ENCODE data around the gene HEATR3. TPM values are rescaled to one million over a fixed set of nuclear protein-coding genes. Genes with fewer than 3 reads are reported as not detected.
"Not testable (repeated sequence)": the region's sequence is repeated elsewhere in the genome, so short reads cannot be mapped to it uniquely, and the experiment has no call there.

The HEATR3 gene
- total RNA-seq, 2 experiments from 2014 or later: 21.5 to 21.6 TPM

GRCh38 chr16:50123417-50123816 lies 57.6 kb downstream of the HEATR3 start:
- Mint-ChIP-seq H3K36me3 (ENCODE audit: low read depth) (no peaks in the 10 kb centered on the region), H3K4me3 (no peak overlapping the region), H3K9me3 (no peaks in the 10 kb centered on the region), H3K27me3 (no peaks in the 10 kb centered on the region), H3K27ac (no peak overlapping the region), H3K4me1 (peaks cover 44% of the 10 kb centered on the region)
- ChIA-PET CTCF (no interaction called here), POLR2A (no interaction called here)
- no peak for DNase-seq

- CTCF ChIA-PET: no interaction called here
Measured at GRCh38 chr16:50124769-50125168, 59.0 kb downstream of the HEATR3 start.

GRCh38 chr16:50126183-50126582 lies 60.4 kb downstream of the HEATR3 start:
- H3K4me3 Mint-ChIP-seq: no peak overlapping the region
- H3K4me1 Mint-ChIP-seq: peaks cover 24% of the 10 kb centered on the region
- DNase-seq: no peak
- H3K9me3 Mint-ChIP-seq: no peaks in the 10 kb centered on the region
- no peak overlapping the region for H3K27ac Mint-ChIP-seq
- ChIA-PET CTCF (no interaction called here), POLR2A (no interaction called here)
- H3K36me3 Mint-ChIP-seq (ENCODE audit: low read depth): no peaks in the 10 kb centered on the region
- no peaks in the 10 kb centered on the region for H3K27me3 Mint-ChIP-seq

More at GRCh38 chr16:50124769-50125168, 59.0 kb downstream of the HEATR3 start:
- H3K9me3 Mint-ChIP-seq: no peaks in the 10 kb centered on the region
- DNase-seq: no peak
- H3K4me3 Mint-ChIP-seq: no peak overlapping the region
- no peak overlapping the region for H3K27ac Mint-ChIP-seq
- peaks cover 38% of the 10 kb centered on the region for H3K4me1 Mint-ChIP-seq
- POLR2A ChIA-PET: interaction anchor here (0.7 kb wide), 1 partner anchor 26 kb away, joined by 4 read pairs; no protein-coding TSS in a partner anchor
- no peaks in the 10 kb centered on the region for H3K36me3 Mint-ChIP-seq (ENCODE audit: low read depth)
- H3K27me3 Mint-ChIP-seq: no peaks in the 10 kb centered on the region

GRCh38 chr16:50132571-50132970 lies 66.8 kb downstream of the HEATR3 start:
- H3K4me3 Mint-ChIP-seq; H3K4me1 Mint-ChIP-seq; H3K27me3 Mint-ChIP-seq; DNase-seq; POLR2A ChIA-PET; H3K36me3 Mint-ChIP-seq (ENCODE audit: low read depth); H3K9me3 Mint-ChIP-seq; H3K27ac Mint-ChIP-seq: not testable (repeated sequence)
- CTCF ChIA-PET: interaction anchor here (0.5 to 2.1 kb wide), 5 partner anchors 14 to 230 kb away, joined by 3 to 4 read pairs (median 4); no protein-coding TSS in a partner anchor

- ChIA-PET CTCF (interaction anchor here (0.5 to 2.1 kb wide), 3 partner anchors 14 to 229 kb away, joined by 3 to 7 read pairs (median 4); no protein-coding TSS in a partner anchor), POLR2A (no interaction called here)
- no peak overlapping the region for H3K27ac Mint-ChIP-seq
- H3K36me3 Mint-ChIP-seq (ENCODE audit: low read depth): no peaks in the 10 kb centered on the region
- H3K9me3 Mint-ChIP-seq: no peaks in the 10 kb centered on the region
- DNase-seq: no peak
- H3K27me3 Mint-ChIP-seq: no peaks in the 10 kb centered on the region
- H3K4me3 Mint-ChIP-seq: no peak overlapping the region
- H3K4me1 Mint-ChIP-seq: no peaks in the 10 kb centered on the region
Measured at GRCh38 chr16:50133214-50133613, 67.4 kb downstream of the HEATR3 start.

- ChIA-PET CTCF (interaction anchor here (0.7 to 1.7 kb wide), 5 partner anchors 14 to 112 kb away, joined by 3 to 4 read pairs (median 3); partner anchors contain the start of gene CNEP1R1), POLR2A (no interaction called here)
- Mint-ChIP-seq H3K27me3 (no peaks in the 10 kb centered on the region), H3K4me3 (no peak overlapping the region), H3K36me3 (ENCODE audit: low read depth) (no peaks in the 10 kb centered on the region), H3K27ac (no peak overlapping the region), H3K4me1 (no peaks in the 10 kb centered on the region), H3K9me3 (no peaks in the 10 kb centered on the region)
- no peak for DNase-seq
Measured at GRCh38 chr16:50136399-50136798, 70.6 kb downstream of the HEATR3 start.

- Mint-ChIP-seq H3K27me3 (no peaks in the 10 kb centered on the region), H3K9me3 (no peaks in the 10 kb centered on the region), H3K4me3 (no peak overlapping the region), H3K4me1 (no peaks in the 10 kb centered on the region), H3K36me3 (ENCODE audit: low read depth) (no peaks in the 10 kb centered on the region), H3K27ac (no peak overlapping the region)
- ChIA-PET POLR2A (no interaction called here), CTCF (no interaction called here)
- DNase-seq: no peak
Measured at GRCh38 chr16:50137268-50137667, 71.5 kb downstream of the HEATR3 start.

GRCh38 chr16:50139580-50139979 lies 73.8 kb downstream of the HEATR3 start:
- ChIA-PET POLR2A (no interaction called here), CTCF (interaction anchor here (0.7 to 1.2 kb wide), 2 partner anchors 71 to 265 kb away, joined by 3 to 4 read pairs; no protein-coding TSS in a partner anchor)
- no peaks in the 10 kb centered on the region for H3K36me3 Mint-ChIP-seq (ENCODE audit: low read depth)
- no peaks in the 10 kb centered on the region for H3K4me1 Mint-ChIP-seq
- DNase-seq: no peak
- no peak overlapping the region for H3K4me3 Mint-ChIP-seq
- no peaks in the 10 kb centered on the region for H3K27me3 Mint-ChIP-seq
- H3K27ac Mint-ChIP-seq: no peak overlapping the region
- no peaks in the 10 kb centered on the region for H3K9me3 Mint-ChIP-seq

- ChIA-PET POLR2A (no interaction called here), CTCF (no interaction called here)
- H3K4me3 Mint-ChIP-seq: no peak overlapping the region
- no peaks in the 10 kb centered on the region for H3K36me3 Mint-ChIP-seq (ENCODE audit: low read depth)
- no peak overlapping the region for H3K27ac Mint-ChIP-seq
- no peaks in the 10 kb centered on the region for H3K4me1 Mint-ChIP-seq
- no peak for DNase-seq
- no peaks in the 10 kb centered on the region for H3K27me3 Mint-ChIP-seq
- no peaks in the 10 kb centered on the region for H3K9me3 Mint-ChIP-seq
Measured at GRCh38 chr16:50144211-50144610, 78.4 kb downstream of the HEATR3 start.

- Mint-ChIP-seq H3K9me3 (no peaks in the 10 kb centered on the region), H3K27ac (no peak overlapping the region), H3K36me3 (ENCODE audit: low read depth) (no peaks in the 10 kb centered on the region), H3K4me3 (no peak overlapping the region), H3K4me1 (peaks cover 9% of the 10 kb centered on the region), H3K27me3 (no peaks in the 10 kb centered on the region)
- DNase-seq: no peak
- POLR2A ChIA-PET: interaction anchor here (0.6 kb wide), 1 partner anchor 50 kb away, joined by 15 read pairs; no protein-coding TSS in a partner anchor
- CTCF ChIA-PET: interaction anchor here (0.7 to 1.1 kb wide), 3 partner anchors 26 to 299 kb away, joined by 3 to 5 read pairs (median 3); no protein-coding TSS in a partner anchor
Measured at GRCh38 chr16:50146479-50147435, 81.0 kb downstream of the HEATR3 start.

- H3K36me3 Mint-ChIP-seq (ENCODE audit: low read depth): peaks cover 14% of the 10 kb centered on the region
- DNase-seq: no peak
- H3K4me1 Mint-ChIP-seq: peaks cover 33% of the 10 kb centered on the region
- H3K27ac Mint-ChIP-seq: peak overlapping the region; percentile 99
- no peaks in the 10 kb centered on the region for H3K27me3 Mint-ChIP-seq
- H3K9me3 Mint-ChIP-seq: no peaks in the 10 kb centered on the region
- POLR2A ChIA-PET: interaction anchor here (0.9 kb wide), 1 partner anchor 19 kb away, joined by 4 read pairs; no protein-coding TSS in a partner anchor
- CTCF ChIA-PET: interaction anchor here (0.6 to 1.0 kb wide), 5 partner anchors 8 to 151 kb away, joined by 3 to 4 read pairs (median 3); partner anchors contain the start of gene CNEP1R1
- no peak overlapping the region for H3K4me3 Mint-ChIP-seq
Measured at GRCh38 chr16:50151322-50151721, 85.6 kb downstream of the HEATR3 start.

- peaks cover 37% of the 10 kb centered on the region for H3K4me1 Mint-ChIP-seq
- H3K27me3 Mint-ChIP-seq: no peaks in the 10 kb centered on the region
- CTCF ChIA-PET: interaction anchor here (0.6 to 1.0 kb wide), 5 partner anchors 9 to 150 kb away, joined by 3 to 4 read pairs (median 3); partner anchors contain the start of gene CNEP1R1
- peaks cover 16% of the 10 kb centered on the region for H3K36me3 Mint-ChIP-seq (ENCODE audit: low read depth)
- DNase-seq: peak; percentile 14
- H3K4me3 Mint-ChIP-seq: peak overlapping the region; percentile 90
- H3K9me3 Mint-ChIP-seq: no peaks in the 10 kb centered on the region
- POLR2A ChIA-PET: interaction anchor here (0.6 to 0.9 kb wide), 2 partner anchors 16 to 18 kb away, joined by 3 to 4 read pairs; no protein-coding TSS in a partner anchor
- H3K27ac Mint-ChIP-seq: peak overlapping the region; percentile 99
Measured at GRCh38 chr16:50151756-50152155, 86.0 kb downstream of the HEATR3 start.

GRCh38 chr16:50152351-50152806 lies 86.6 kb downstream of the HEATR3 start:
- POLR2A ChIA-PET: interaction anchor here (0.6 to 0.9 kb wide), 2 partner anchors 15 to 18 kb away, joined by 3 to 4 read pairs; no protein-coding TSS in a partner anchor
- peaks cover 19% of the 10 kb centered on the region for H3K36me3 Mint-ChIP-seq (ENCODE audit: low read depth)
- peak overlapping the region; percentile 99 for H3K27ac Mint-ChIP-seq
- H3K27me3 Mint-ChIP-seq: no peaks in the 10 kb centered on the region
- H3K9me3 Mint-ChIP-seq: no peaks in the 10 kb centered on the region
- peak; percentile 83 for DNase-seq
- peaks cover 42% of the 10 kb centered on the region for H3K4me1 Mint-ChIP-seq
- CTCF ChIA-PET: interaction anchor here (1.0 kb wide), 1 partner anchor 127 kb away, joined by 3 read pairs; the partner anchor contains the start of gene CNEP1R1
- H3K4me3 Mint-ChIP-seq: peak overlapping the region; percentile 90
